Neural progenitor cell (in vitro differentiated cells): Measurements from ENCODE around the gene COCH.

Source experiments
- EZH2phosphoT487 ChIP-seq: fragments of 200-600 bp; sonication (generic); IDR thresholded peaks from 2 replicates; pipeline ENCODE4 v1.6.1; 2017; ENCODE audit warnings: antibody characterized with exemption
- TF ChIP-seq, protein P1 (sequence below): fragments of 200-600 bp; sonication (generic); IDR thresholded peaks from 2 replicates; pipeline ENCODE4 v1.5.1; 2017; ENCODE audit warnings: antibody characterized with exemption, mild to moderate bottlenecking

GRCh38 chr14:30872602-30873001, 1.8 kb upstream of the COCH start:
- TF ChIP-seq EZH2phosphoT487: no peak
- TF ChIP-seq, protein P1, sequence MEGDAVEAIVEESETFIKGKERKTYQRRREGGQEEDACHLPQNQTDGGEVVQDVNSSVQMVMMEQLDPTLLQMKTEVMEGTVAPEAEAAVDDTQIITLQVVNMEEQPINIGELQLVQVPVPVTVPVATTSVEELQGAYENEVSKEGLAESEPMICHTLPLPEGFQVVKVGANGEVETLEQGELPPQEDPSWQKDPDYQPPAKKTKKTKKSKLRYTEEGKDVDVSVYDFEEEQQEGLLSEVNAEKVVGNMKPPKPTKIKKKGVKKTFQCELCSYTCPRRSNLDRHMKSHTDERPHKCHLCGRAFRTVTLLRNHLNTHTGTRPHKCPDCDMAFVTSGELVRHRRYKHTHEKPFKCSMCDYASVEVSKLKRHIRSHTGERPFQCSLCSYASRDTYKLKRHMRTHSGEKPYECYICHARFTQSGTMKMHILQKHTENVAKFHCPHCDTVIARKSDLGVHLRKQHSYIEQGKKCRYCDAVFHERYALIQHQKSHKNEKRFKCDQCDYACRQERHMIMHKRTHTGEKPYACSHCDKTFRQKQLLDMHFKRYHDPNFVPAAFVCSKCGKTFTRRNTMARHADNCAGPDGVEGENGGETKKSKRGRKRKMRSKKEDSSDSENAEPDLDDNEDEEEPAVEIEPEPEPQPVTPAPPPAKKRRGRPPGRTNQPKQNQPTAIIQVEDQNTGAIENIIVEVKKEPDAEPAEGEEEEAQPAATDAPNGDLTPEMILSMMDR: no peak
